Measurements from ENCODE around the gene AFF3.
A peak's percentile ranks its signal among the peaks of the same experiment; 100 is the strongest.

AFF3 gene

GRCh38 chr2:100004959-100005387 is 137.4 kb downstream of the AFF3 start:
- no peak for DNase-seq
- peaks cover 21% of the 10 kb centered on the region for H3K4me1 Mint-ChIP-seq
- no peak overlapping the region for H3K4me3 Mint-ChIP-seq
- TF ChIP-seq, protein P1, sequence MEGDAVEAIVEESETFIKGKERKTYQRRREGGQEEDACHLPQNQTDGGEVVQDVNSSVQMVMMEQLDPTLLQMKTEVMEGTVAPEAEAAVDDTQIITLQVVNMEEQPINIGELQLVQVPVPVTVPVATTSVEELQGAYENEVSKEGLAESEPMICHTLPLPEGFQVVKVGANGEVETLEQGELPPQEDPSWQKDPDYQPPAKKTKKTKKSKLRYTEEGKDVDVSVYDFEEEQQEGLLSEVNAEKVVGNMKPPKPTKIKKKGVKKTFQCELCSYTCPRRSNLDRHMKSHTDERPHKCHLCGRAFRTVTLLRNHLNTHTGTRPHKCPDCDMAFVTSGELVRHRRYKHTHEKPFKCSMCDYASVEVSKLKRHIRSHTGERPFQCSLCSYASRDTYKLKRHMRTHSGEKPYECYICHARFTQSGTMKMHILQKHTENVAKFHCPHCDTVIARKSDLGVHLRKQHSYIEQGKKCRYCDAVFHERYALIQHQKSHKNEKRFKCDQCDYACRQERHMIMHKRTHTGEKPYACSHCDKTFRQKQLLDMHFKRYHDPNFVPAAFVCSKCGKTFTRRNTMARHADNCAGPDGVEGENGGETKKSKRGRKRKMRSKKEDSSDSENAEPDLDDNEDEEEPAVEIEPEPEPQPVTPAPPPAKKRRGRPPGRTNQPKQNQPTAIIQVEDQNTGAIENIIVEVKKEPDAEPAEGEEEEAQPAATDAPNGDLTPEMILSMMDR (IDR thresholded peaks at IDR 0.05): no peak
- H3K27ac Mint-ChIP-seq: no peak overlapping the region
- H3K36me3 Mint-ChIP-seq (ENCODE audit: low read depth): peaks cover 61% of the 10 kb centered on the region
- H3K9me3 Mint-ChIP-seq: no peaks in the 10 kb centered on the region
- H3K27me3 Mint-ChIP-seq (ENCODE audit: low read depth, poor library complexity): peaks cover 4% of the 10 kb centered on the region

GRCh38 chr2:100004348-100004884 is 138.0 kb downstream of the AFF3 start:
- peaks cover 58% of the 10 kb centered on the region for H3K36me3 Mint-ChIP-seq (ENCODE audit: low read depth)
- H3K4me3 Mint-ChIP-seq: no peak overlapping the region
- no peak overlapping the region for H3K27ac Mint-ChIP-seq
- H3K9me3 Mint-ChIP-seq: no peaks in the 10 kb centered on the region
- H3K4me1 Mint-ChIP-seq: peaks cover 16% of the 10 kb centered on the region
- TF ChIP-seq, protein P1 (IDR thresholded peaks at IDR 0.05): no peak
- peaks cover 4% of the 10 kb centered on the region for H3K27me3 Mint-ChIP-seq (ENCODE audit: low read depth, poor library complexity)
- DNase-seq: no peak

GRCh38 chr2:100002059-100002458 is 140.3 kb downstream of the AFF3 start:
- TF ChIP-seq, protein P1 (IDR thresholded peaks at IDR 0.05): no peak
- Mint-ChIP-seq H3K27ac (no peak overlapping the region), H3K4me3 (no peak overlapping the region), H3K9me3 (no peaks in the 10 kb centered on the region), H3K36me3 (ENCODE audit: low read depth) (peaks cover 35% of the 10 kb centered on the region), H3K4me1 (peaks cover 8% of the 10 kb centered on the region), H3K27me3 (ENCODE audit: low read depth, poor library complexity) (peaks cover under 1% of the 10 kb centered on the region)
- DNase-seq: no peak

GRCh38 chr2:100000915-100001707 is 141.3 kb downstream of the AFF3 start:
- H3K36me3 Mint-ChIP-seq (ENCODE audit: low read depth): peaks cover 27% of the 10 kb centered on the region

DNA sequence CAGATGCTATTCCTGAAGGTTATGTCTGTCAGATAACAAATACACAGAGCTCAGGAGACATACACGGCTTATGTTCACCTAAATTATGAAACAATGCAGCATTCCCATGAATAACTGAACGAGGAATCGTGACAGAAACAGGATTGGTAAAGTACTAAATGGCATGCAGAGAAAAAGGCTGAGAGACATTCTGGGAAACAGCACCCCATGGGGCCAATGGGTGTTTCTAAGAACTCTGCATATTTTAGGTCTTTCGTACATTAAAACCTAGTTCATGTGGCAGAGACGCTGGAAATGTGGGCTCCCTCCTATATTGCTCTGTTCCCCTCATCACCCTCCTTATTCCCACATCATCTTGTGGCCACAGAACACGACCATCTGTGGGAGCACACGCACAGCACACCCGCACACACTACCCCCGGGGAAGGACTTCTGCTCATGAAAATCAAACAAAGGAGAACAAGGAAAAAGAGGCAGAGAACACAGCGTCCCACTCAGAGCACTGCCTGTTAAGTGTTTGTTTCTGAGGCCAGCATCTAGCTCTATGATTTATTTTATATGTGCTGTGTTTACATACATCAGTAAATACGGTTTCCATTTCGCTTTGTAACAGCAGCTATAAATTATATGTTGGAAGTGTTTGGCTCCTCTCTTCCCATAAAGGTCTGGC is 143.6 kb downstream of the AFF3 start:
- Mint-ChIP-seq H3K9me3 (no peaks in the 10 kb centered on the region), H3K4me3 (no peak overlapping the region), H3K36me3 (ENCODE audit: low read depth) (peaks cover 19% of the 10 kb centered on the region), H3K27me3 (ENCODE audit: low read depth, poor library complexity) (no peaks in the 10 kb centered on the region), H3K27ac (no peak overlapping the region), H3K4me1 (no peaks in the 10 kb centered on the region)
- TF ChIP-seq, protein P1 (IDR thresholded peaks at IDR 0.05): no peak
- DNase-seq: no peak

More at GRCh38 chr2:100000915-100001707, 141.3 kb downstream of the AFF3 start:
- H3K4me3 Mint-ChIP-seq: no peak overlapping the region
- no peaks in the 10 kb centered on the region for H3K9me3 Mint-ChIP-seq
- DNase-seq: no peak
- TF ChIP-seq, protein P1 (IDR thresholded peaks at IDR 0.05): no peak
- H3K27ac Mint-ChIP-seq: peak overlapping the region; percentile 27
- no peaks in the 10 kb centered on the region for H3K27me3 Mint-ChIP-seq (ENCODE audit: low read depth, poor library complexity)
- H3K4me1 Mint-ChIP-seq: peaks cover 8% of the 10 kb centered on the region
